ENCODE results near the gene FBXL13. TPM values are rescaled to one million over a fixed set of nuclear protein-coding genes. Genes with fewer than 3 reads are reported as not detected.

Gene FBXL13
- total RNA-seq, 1 donor = 2.2 TPM

GRCh38 chr7:102895602-102896001 is 179.0 kb downstream of the FBXL13 start:
- H2AFZ ChIP-seq (ENCODE audit: low read length) = peak overlapping the region; percentile 24
- no peak overlapping the region for H3K27ac ChIP-seq (ENCODE audit: low read depth, low read length)

GRCh38 chr7:102892631-102893278 is 181.8 kb downstream of the FBXL13 start:
- no peaks in the 10 kb centered on the region for H3K79me2 ChIP-seq (ENCODE audit: insufficient read depth, low read length)
- TF ChIP-seq CTCF (IDR thresholded peaks at IDR 0.05; ENCODE audit: extremely low read depth, low read depth, low read length) = no peak
- H3K27ac ChIP-seq (ENCODE audit: low read depth, low read length) = peak overlapping the region; percentile 91
- H3K4me3 ChIP-seq (ENCODE audit: insufficient read depth, low read length) = no peak overlapping the region
- H4K20me1 ChIP-seq (ENCODE audit: insufficient read depth, low read length) = no peaks in the 10 kb centered on the region
- peaks cover 42% of the 10 kb centered on the region for H3K4me1 ChIP-seq (ENCODE audit: insufficient read depth, low read length)
- H3K9me3 ChIP-seq (ENCODE audit: low read depth, low read length) = no peaks in the 10 kb centered on the region
- H3K27me3 ChIP-seq (ENCODE audit: insufficient read depth, low read length) = no peaks in the 10 kb centered on the region
- no peak overlapping the region for H2AFZ ChIP-seq (ENCODE audit: low read length)
- peak overlapping the region; percentile 53 for H3K4me2 ChIP-seq (ENCODE audit: insufficient read depth, low read length)
- no peak for DNase-seq (ENCODE audit: insufficient read length, low spot score, missing footprints)
- no peaks in the 10 kb centered on the region for H3K36me3 ChIP-seq (ENCODE audit: insufficient read depth, low read length)

More at GRCh38 chr7:102895602-102896001, 179.0 kb downstream of the FBXL13 start:
- Histone ChIP-seq H4K20me1 (ENCODE audit: insufficient read depth, low read length) (no peaks in the 10 kb centered on the region), H3K4me3 (ENCODE audit: insufficient read depth, low read length) (no peak overlapping the region), H3K4me1 (ENCODE audit: insufficient read depth, low read length) (peaks cover 33% of the 10 kb centered on the region), H3K27me3 (ENCODE audit: insufficient read depth, low read length) (no peaks in the 10 kb centered on the region), H3K9me3 (ENCODE audit: low read depth, low read length) (no peaks in the 10 kb centered on the region), H3K36me3 (ENCODE audit: insufficient read depth, low read length) (no peaks in the 10 kb centered on the region), H3K79me2 (ENCODE audit: insufficient read depth, low read length) (no peaks in the 10 kb centered on the region), H3K4me2 (ENCODE audit: insufficient read depth, low read length) (no peak overlapping the region)
- DNase-seq (ENCODE audit: insufficient read length, low spot score, missing footprints) = no peak
- TF ChIP-seq CTCF (IDR thresholded peaks at IDR 0.05; ENCODE audit: extremely low read depth, low read depth, low read length) = no peak

- peak; percentile 83 for DNase-seq (ENCODE audit: insufficient read length, low spot score, missing footprints)
- TF ChIP-seq CTCF (IDR thresholded peaks at IDR 0.05; ENCODE audit: extremely low read depth, low read depth, low read length) = no peak
- H3K4me3 ChIP-seq (ENCODE audit: insufficient read depth, low read length) = no peak overlapping the region
- H3K9me3 ChIP-seq (ENCODE audit: low read depth, low read length) = no peaks in the 10 kb centered on the region
- no peaks in the 10 kb centered on the region for H4K20me1 ChIP-seq (ENCODE audit: insufficient read depth, low read length)
- peak overlapping the region; percentile 53 for H3K4me2 ChIP-seq (ENCODE audit: insufficient read depth, low read length)
- no peaks in the 10 kb centered on the region for H3K36me3 ChIP-seq (ENCODE audit: insufficient read depth, low read length)
- peaks cover 42% of the 10 kb centered on the region for H3K4me1 ChIP-seq (ENCODE audit: insufficient read depth, low read length)
- H3K79me2 ChIP-seq (ENCODE audit: insufficient read depth, low read length) = no peaks in the 10 kb centered on the region
- peak overlapping the region; percentile 91 for H3K27ac ChIP-seq (ENCODE audit: low read depth, low read length)
- no peaks in the 10 kb centered on the region for H3K27me3 ChIP-seq (ENCODE audit: insufficient read depth, low read length)
- H2AFZ ChIP-seq (ENCODE audit: low read length) = no peak overlapping the region
These were observed 182.8 kb downstream of the FBXL13 start for GRCh38 chr7:102891693-102892261.

- no peak overlapping the region for H3K4me3 ChIP-seq (ENCODE audit: insufficient read depth, low read length)
- H3K36me3 ChIP-seq (ENCODE audit: insufficient read depth, low read length) = no peaks in the 10 kb centered on the region
- no peaks in the 10 kb centered on the region for H3K79me2 ChIP-seq (ENCODE audit: insufficient read depth, low read length)
- no peaks in the 10 kb centered on the region for H3K27me3 ChIP-seq (ENCODE audit: insufficient read depth, low read length)
- H3K27ac ChIP-seq (ENCODE audit: low read depth, low read length) = peak overlapping the region; percentile 91
- no peak for DNase-seq (ENCODE audit: insufficient read length, low spot score, missing footprints)
- no peak overlapping the region for H2AFZ ChIP-seq (ENCODE audit: low read length)
- H3K9me3 ChIP-seq (ENCODE audit: low read depth, low read length) = no peaks in the 10 kb centered on the region
- no peaks in the 10 kb centered on the region for H4K20me1 ChIP-seq (ENCODE audit: insufficient read depth, low read length)
- peak overlapping the region; percentile 53 for H3K4me2 ChIP-seq (ENCODE audit: insufficient read depth, low read length)
- TF ChIP-seq CTCF (IDR thresholded peaks at IDR 0.05; ENCODE audit: extremely low read depth, low read depth, low read length) = no peak
- H3K4me1 ChIP-seq (ENCODE audit: insufficient read depth, low read length) = peaks cover 42% of the 10 kb centered on the region
These were observed 183.5 kb downstream of the FBXL13 start for GRCh38 chr7:102890971-102891692.

Data from osteoblast (primary cell).